ENCODE data around the gene TOX2. TPM values are rescaled to one million over a fixed set of nuclear protein-coding genes. Genes with fewer than 3 reads are reported as not detected.

The TOX2 gene
- total and polyA plus RNA-seq, 9 donors: 0.69 to 5.6 (median 1.8) TPM

GRCh38 chr20:44080064-44080463 lies 165.4 kb downstream of the TOX2 start:
- DNase-seq: no peak
- Histone ChIP-seq H3K4me1 (ENCODE audit: insufficient read depth) (peaks cover 1% of the 10 kb centered on the region), H3K27me3 (no peaks in the 10 kb centered on the region), H3K36me3 (no peaks in the 10 kb centered on the region), H3K27ac (no peak overlapping the region), H3K4me3 (no peak overlapping the region), H3K9me3 (no peaks in the 10 kb centered on the region)
- intact Hi-C loops (cut with DNase I): loop anchor here (5.0 to 10.0 kb wide), 4 partner anchors 328 to 635 kb away; no protein-coding TSS in a partner anchor
- TF ChIP-seq, protein P1, sequence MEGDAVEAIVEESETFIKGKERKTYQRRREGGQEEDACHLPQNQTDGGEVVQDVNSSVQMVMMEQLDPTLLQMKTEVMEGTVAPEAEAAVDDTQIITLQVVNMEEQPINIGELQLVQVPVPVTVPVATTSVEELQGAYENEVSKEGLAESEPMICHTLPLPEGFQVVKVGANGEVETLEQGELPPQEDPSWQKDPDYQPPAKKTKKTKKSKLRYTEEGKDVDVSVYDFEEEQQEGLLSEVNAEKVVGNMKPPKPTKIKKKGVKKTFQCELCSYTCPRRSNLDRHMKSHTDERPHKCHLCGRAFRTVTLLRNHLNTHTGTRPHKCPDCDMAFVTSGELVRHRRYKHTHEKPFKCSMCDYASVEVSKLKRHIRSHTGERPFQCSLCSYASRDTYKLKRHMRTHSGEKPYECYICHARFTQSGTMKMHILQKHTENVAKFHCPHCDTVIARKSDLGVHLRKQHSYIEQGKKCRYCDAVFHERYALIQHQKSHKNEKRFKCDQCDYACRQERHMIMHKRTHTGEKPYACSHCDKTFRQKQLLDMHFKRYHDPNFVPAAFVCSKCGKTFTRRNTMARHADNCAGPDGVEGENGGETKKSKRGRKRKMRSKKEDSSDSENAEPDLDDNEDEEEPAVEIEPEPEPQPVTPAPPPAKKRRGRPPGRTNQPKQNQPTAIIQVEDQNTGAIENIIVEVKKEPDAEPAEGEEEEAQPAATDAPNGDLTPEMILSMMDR (IDR thresholded peaks at IDR 0.05): no peak
- TF ChIP-seq EP300 (IDR thresholded peaks at IDR 0.05) (no peak), POLR2A (IDR thresholded peaks at IDR 0.05) (no peak)
- 46 to 50% (median 48%) methylated on average over 10 of the region's 10 CpGs for WGBS, 3 donors

GRCh38 chr20:44080646-44081267 lies 166.1 kb downstream of the TOX2 start:
- DNase-seq: peak; percentile 36 to 79 (median 61)
- H3K27me3 ChIP-seq: no peaks in the 10 kb centered on the region
- H3K36me3 ChIP-seq: no peaks in the 10 kb centered on the region
- peaks cover 1% of the 10 kb centered on the region for H3K4me1 ChIP-seq (ENCODE audit: insufficient read depth)
- no peak overlapping the region for H3K27ac ChIP-seq
- TF ChIP-seq EP300 (IDR thresholded peaks at IDR 0.05): no peak
- TF ChIP-seq POLR2A (IDR thresholded peaks at IDR 0.05): no peak
- TF ChIP-seq, protein P1 (IDR thresholded peaks at IDR 0.05): peak; percentile 40 to 94 (median 59)
- H3K4me3 ChIP-seq: no peak overlapping the region
- intact Hi-C loops (cut with DNase I): loop anchor here (5.0 to 10.0 kb wide), 4 partner anchors 328 to 636 kb away; no protein-coding TSS in a partner anchor
- WGBS, 3 donors: 7 to 10% (median 9%) methylated on average over 8 of the region's 8 CpGs
- no peaks in the 10 kb centered on the region for H3K9me3 ChIP-seq

DNA sequence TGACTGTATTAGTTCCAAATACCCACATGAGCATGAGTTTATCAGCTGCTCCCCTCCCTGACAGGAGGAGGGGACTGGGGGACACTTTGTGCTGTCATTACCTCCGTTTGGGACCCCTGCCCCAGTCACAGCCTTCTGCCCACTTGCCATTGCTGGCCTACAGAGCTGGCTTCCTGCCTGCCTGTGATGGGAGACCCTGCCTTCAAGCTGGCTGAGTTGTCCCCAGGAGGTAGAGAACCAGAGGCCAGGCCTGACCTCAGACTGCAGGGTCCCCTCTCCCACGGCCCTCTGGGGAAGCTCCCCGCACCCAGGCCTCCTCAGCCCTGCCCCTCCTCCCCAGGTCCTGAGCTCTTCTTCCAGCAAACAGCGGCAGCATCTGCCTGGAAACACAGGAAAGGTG lies 166.8 kb downstream of the TOX2 start:
- TF ChIP-seq EP300 (IDR thresholded peaks at IDR 0.05): no peak
- TF ChIP-seq, protein P1 (IDR thresholded peaks at IDR 0.05): no peak
- no peaks in the 10 kb centered on the region for H3K27me3 ChIP-seq
- peaks cover 1% of the 10 kb centered on the region for H3K4me1 ChIP-seq (ENCODE audit: insufficient read depth)
- no peak overlapping the region for H3K27ac ChIP-seq
- no peak overlapping the region for H3K4me3 ChIP-seq
- DNase-seq: no peak
- WGBS, 3 donors: 51 to 56% (median 51%) methylated on average over 4 of the region's 4 CpGs
- no peaks in the 10 kb centered on the region for H3K36me3 ChIP-seq
- H3K9me3 ChIP-seq: no peaks in the 10 kb centered on the region
- intact Hi-C loops (cut with DNase I): loop anchor here (5.0 to 10.0 kb wide), 4 partner anchors 329 to 637 kb away; no protein-coding TSS in a partner anchor

- TF ChIP-seq POLR2A (IDR thresholded peaks at IDR 0.05): no peak
- WGBS, 3 donors: 65 to 77% (median 75%) methylated on average over 5 of the region's 5 CpGs
- no peaks in the 10 kb centered on the region for H3K36me3 ChIP-seq
- DNase-seq: no peak
- no peak overlapping the region for H3K27ac ChIP-seq
- no peak overlapping the region for H3K4me3 ChIP-seq
- H3K4me1 ChIP-seq (ENCODE audit: insufficient read depth): peaks cover 1% of the 10 kb centered on the region
- intact Hi-C loops (cut with DNase I): loop anchor here (5.0 to 10.0 kb wide), 4 partner anchors 330 to 637 kb away; no protein-coding TSS in a partner anchor
- no peaks in the 10 kb centered on the region for H3K9me3 ChIP-seq
- no peaks in the 10 kb centered on the region for H3K27me3 ChIP-seq
Measured at GRCh38 chr20:44081888-44082287, 167.2 kb downstream of the TOX2 start.

All from ovary (tissue), 9 donors.